ENCODE results near the gene CALML5. TPM values are rescaled to one million over a fixed set of nuclear protein-coding genes. Genes with fewer than 3 reads are reported as not detected.

CALML5 gene
- total and polyA plus RNA-seq, 4 donors, result not detected

- Histone ChIP-seq H3K27ac (ENCODE audit: low read depth in 1 of 2, low read length in 1 of 2) (no peak overlapping the region), H3K9ac (ENCODE audit: insufficient read depth in 1 of 2, low read length in 2 of 2) (no peak overlapping the region), H3K36me3 (ENCODE audit: control insufficient read depth in 4 of 4, insufficient read depth in 4 of 4, low read length in 4 of 4) (peaks cover 4 to 13% (median 9%) of the 10 kb centered on the region in 4 donors), H3K27me3 (ENCODE audit: control insufficient read depth in 3 of 3, insufficient read depth in 3 of 3, low read length in 2 of 3) (no peaks in the 10 kb centered on the region), H3K9me3 (ENCODE audit: control insufficient read depth in 4 of 4, insufficient read depth in 3 of 4, low read length in 3 of 4) (no peaks in the 10 kb centered on the region), H3K4me1 (ENCODE audit: control insufficient read depth in 5 of 5, insufficient read depth in 5 of 5, low read length in 5 of 5) (peaks cover 0 to 7% (median 0%) of the 10 kb centered on the region in 5 donors), H3K4me3 (no peak overlapping the region)
- DNase-seq, result no peak
- no peak for ATAC-seq (ENCODE audit: insufficient read depth, low FRiP score)
- 95 to 96% methylated on average over 8 of the region's 8 CpGs for WGBS, 2 donors
- TF ChIP-seq CTCF (IDR thresholded peaks at IDR 0.05; ENCODE audit: control extremely low read depth, extremely low read depth), result no peak
These were observed 40.2 kb downstream of the CALML5 start for GRCh38 chr10:5458949-5459747.

- Histone ChIP-seq H3K4me1 (ENCODE audit: control insufficient read depth in 5 of 5, insufficient read depth in 5 of 5, low read length in 5 of 5) (peaks cover 0 to 7% (median 0%) of the 10 kb centered on the region in 5 donors), H3K9ac (ENCODE audit: insufficient read depth in 1 of 2, low read length in 2 of 2) (no peak overlapping the region), H3K4me3 (no peak overlapping the region), H3K9me3 (ENCODE audit: control insufficient read depth in 4 of 4, insufficient read depth in 3 of 4, low read length in 3 of 4) (no peaks in the 10 kb centered on the region), H3K27ac (ENCODE audit: low read depth in 1 of 2, low read length in 1 of 2) (no peak overlapping the region), H3K36me3 (ENCODE audit: control insufficient read depth in 4 of 4, insufficient read depth in 4 of 4, low read length in 4 of 4) (peaks cover 4 to 17% (median 14%) of the 10 kb centered on the region in 4 donors), H3K27me3 (ENCODE audit: control insufficient read depth in 3 of 3, insufficient read depth in 3 of 3, low read length in 2 of 3) (no peaks in the 10 kb centered on the region)
- no peak for TF ChIP-seq CTCF (IDR thresholded peaks at IDR 0.05; ENCODE audit: control extremely low read depth, extremely low read depth)
- WGBS, 2 donors, result 91 to 95% methylated on average over 1 of the region's 1 CpG
- no peak for ATAC-seq (ENCODE audit: insufficient read depth, low FRiP score)
- DNase-seq, result no peak
These were observed 40.9 kb downstream of the CALML5 start for GRCh38 chr10:5458425-5458824.

- ATAC-seq (ENCODE audit: insufficient read depth, low FRiP score) (no peak), DNase-seq (no peak)
- no peak overlapping the region for H3K4me3 ChIP-seq
- H3K9ac ChIP-seq (ENCODE audit: insufficient read depth in 1 of 2, low read length in 2 of 2), result no peak overlapping the region
- 78 to 88% methylated on average over 3 of the region's 3 CpGs for WGBS, 2 donors
- H3K36me3 ChIP-seq (ENCODE audit: control insufficient read depth in 4 of 4, insufficient read depth in 4 of 4, low read length in 4 of 4), result peaks cover 4 to 21% (median 14%) of the 10 kb centered on the region in 4 donors
- no peaks in the 10 kb centered on the region for H3K9me3 ChIP-seq (ENCODE audit: control insufficient read depth in 4 of 4, insufficient read depth in 3 of 4, low read length in 3 of 4)
- H3K27me3 ChIP-seq (ENCODE audit: control insufficient read depth in 3 of 3, insufficient read depth in 3 of 3, low read length in 2 of 3), result no peaks in the 10 kb centered on the region
- peaks cover 0 to 7% (median 0%) of the 10 kb centered on the region in 5 donors for H3K4me1 ChIP-seq (ENCODE audit: control insufficient read depth in 5 of 5, insufficient read depth in 5 of 5, low read length in 5 of 5)
- no peak for TF ChIP-seq CTCF (IDR thresholded peaks at IDR 0.05; ENCODE audit: control extremely low read depth, extremely low read depth)
- H3K27ac ChIP-seq (ENCODE audit: low read depth in 1 of 2, low read length in 1 of 2), result no peak overlapping the region
These were observed 41.6 kb downstream of the CALML5 start for GRCh38 chr10:5457741-5458140.
